Measurements from ENCODE around the gene TLK2. TPM values are rescaled to one million over a fixed set of nuclear protein-coding genes. Genes with fewer than 3 reads are reported as not detected.

The TLK2 gene
- total RNA-seq, 6 experiments from 2014 or later = 11.6 to 13.8 (median 12.6) TPM

- Histone ChIP-seq H3K4me3 (no peak overlapping the region), H3K4me1 (no peaks in the 10 kb centered on the region), H3K36me3 (peaks cover 0 to 2% (median 0%) of the 10 kb centered on the region in 4 donors), H3K9me3 (no peaks in the 10 kb centered on the region), H3K27ac (no peak overlapping the region), H3K27me3 (no peaks in the 10 kb centered on the region)
- intact Hi-C loops (cut with DNase I) = no loop called here
- ATAC-seq = peak in 1 of 4 donors; percentile 4
- TF ChIP-seq CTCF (IDR thresholded peaks at IDR 0.05) (no peak), POLR2A (IDR thresholded peaks at IDR 0.05) (no peak)
- no CpG with 5 or more reads among the region's 10 CpGs for WGBS (ENCODE audit: insufficient coverage, low coverage, low lambda C conversion rate, missing lambda C conversion rate)
- DNase-seq = peak in 1 of 3 donors; percentile 35
Measured at GRCh38 chr17:62619417-62620155, 141.0 kb downstream of the TLK2 start.

- no peaks in the 10 kb centered on the region for H3K4me1 ChIP-seq
- H3K36me3 ChIP-seq = no peaks in the 10 kb centered on the region
- DNase-seq (peak in 1 of 3 donors; percentile 33), ATAC-seq (no peak)
- TF ChIP-seq POLR2A (IDR thresholded peaks at IDR 0.05) (no peak), CTCF (IDR thresholded peaks at IDR 0.05) (no peak)
- intact Hi-C loops (cut with DNase I) = no loop called here
- 49% methylated on average over 2 of the region's 11 CpGs for WGBS (ENCODE audit: insufficient coverage, low coverage, low lambda C conversion rate, missing lambda C conversion rate)
- H3K27ac ChIP-seq = no peak overlapping the region
- no peaks in the 10 kb centered on the region for H3K9me3 ChIP-seq
- no peak overlapping the region for H3K4me3 ChIP-seq
- H3K27me3 ChIP-seq = no peaks in the 10 kb centered on the region
Measured at GRCh38 chr17:62621223-62621622, 142.6 kb downstream of the TLK2 start.

GRCh38 chr17:62625184-62625869 is 146.7 kb downstream of the TLK2 start:
- peak; percentile 25 to 55 (median 31) for ATAC-seq
- Histone ChIP-seq H3K9me3 (no peaks in the 10 kb centered on the region), H3K27ac (no peak overlapping the region), H3K4me3 (no peak overlapping the region), H3K4me1 (peaks cover 0 to 10% (median 0%) of the 10 kb centered on the region in 4 donors), H3K36me3 (no peaks in the 10 kb centered on the region), H3K27me3 (no peaks in the 10 kb centered on the region)
- intact Hi-C loops (cut with DNase I) = no loop called here
- no peak for DNase-seq
- no peak for TF ChIP-seq CTCF (IDR thresholded peaks at IDR 0.05)
- WGBS (ENCODE audit: insufficient coverage, low coverage, low lambda C conversion rate, missing lambda C conversion rate) = 61% methylated on average over 10 of the region's 19 CpGs

- H3K27ac ChIP-seq = no peak overlapping the region
- no peak overlapping the region for H3K4me3 ChIP-seq
- no peaks in the 10 kb centered on the region for H3K36me3 ChIP-seq
- TF ChIP-seq CTCF (IDR thresholded peaks at IDR 0.05) = no peak
- TF ChIP-seq POLR2A (IDR thresholded peaks at IDR 0.05) = no peak
- DNase-seq (no peak), ATAC-seq (no peak)
- no peaks in the 10 kb centered on the region for H3K9me3 ChIP-seq
- intact Hi-C loops (cut with DNase I) = no loop called here
- H3K27me3 ChIP-seq = no peaks in the 10 kb centered on the region
- no CpG with 5 or more reads among the region's 4 CpGs for WGBS (ENCODE audit: insufficient coverage, low coverage, low lambda C conversion rate, missing lambda C conversion rate)
- H3K4me1 ChIP-seq = peaks cover 0 to 10% (median 0%) of the 10 kb centered on the region in 4 donors
Measured at GRCh38 chr17:62625870-62626200, 147.2 kb downstream of the TLK2 start.
